SJSA1 (cell line): ENCODE results near the gene KCNQ5. TPM values are rescaled to one million over a fixed set of nuclear protein-coding genes. Genes with fewer than 3 reads are reported as not detected.

ENCODE experiments used
- DNase-seq, 2 experiments: peaks; one replicate each; pipeline ENCODE4 v3.0.0-alpha.2; 2015 to 2020; ENCODE audit warnings: low spot score in 2 of 2, low read depth in 1 of 2
- H3K27ac ChIP-seq: fragments of 250-450 bp; sonication (Bioruptor Pico); 2 replicates; pipeline ENCODE4 v1.5.1; 2020; ENCODE audit warnings: mild to moderate bottlenecking, moderate library complexity
- H3K27me3 ChIP-seq: fragments of 250-450 bp; sonication (Bioruptor Pico); replicated peaks from 2 replicates; pipeline ENCODE4 v1.5.1; 2020; ENCODE audit warnings: mild to moderate bottlenecking, moderate library complexity
- H3K36me3 ChIP-seq: fragments of 250-450 bp; sonication (Bioruptor Pico); 2 replicates; pipeline ENCODE4 v1.5.1; 2020; ENCODE audit warnings: mild to moderate bottlenecking
- H3K4me1 ChIP-seq: fragments of 250-450 bp; sonication (Bioruptor Pico); replicated peaks from 2 replicates; pipeline ENCODE4 v1.6.1; 2021; ENCODE audit warnings: mild to moderate bottlenecking
- H3K4me3 ChIP-seq: fragments of 250-450 bp; sonication (Bioruptor Pico); 2 replicates; pipeline ENCODE4 v1.5.1; 2020; ENCODE audit warnings: mild to moderate bottlenecking
- H3K9me3 ChIP-seq: fragments of 250-450 bp; sonication (Bioruptor Pico); replicated peaks from 2 replicates; pipeline ENCODE4 v1.5.1; 2020; ENCODE audit warnings: mild to moderate bottlenecking
- total RNA-seq: library from RNA; depleted of rRNA; stranded (reverse); fragments of >200 nt; shearing (Covaris generic); gene quantifications from 2 replicates; pipeline ENCODE4 v1.2.3, GENCODE V29; 2014

The KCNQ5 gene
- total RNA-seq, 1 experiment from 2014 or later = 0.97 TPM

DNA sequence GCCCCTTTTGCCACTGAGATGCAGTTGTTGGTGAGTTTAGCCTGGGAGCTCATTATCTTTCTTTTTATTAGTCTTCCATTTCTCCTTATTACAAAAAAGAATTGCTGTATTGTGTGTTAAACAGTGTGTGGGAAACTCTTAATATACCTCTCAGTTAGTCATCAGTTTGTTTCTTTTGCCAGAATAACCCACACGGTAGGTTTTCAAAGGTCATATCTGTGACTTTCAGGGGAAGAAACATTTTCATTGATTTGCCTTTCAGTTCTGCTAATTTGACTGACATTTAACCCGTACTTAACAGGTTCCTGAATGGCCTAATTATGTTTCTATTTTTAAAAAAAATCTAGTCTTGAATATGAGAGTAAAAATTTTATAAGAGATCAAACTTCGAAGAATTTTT, 458.1 kb downstream of the KCNQ5 start:
- no peaks in the 10 kb centered on the region for H3K27me3 ChIP-seq
- H3K9me3 ChIP-seq = no peaks in the 10 kb centered on the region
- DNase-seq = peak in 1 of 2 experiments; percentile 90
- H3K27ac ChIP-seq = peak overlapping the region; percentile 98
- H3K36me3 ChIP-seq = no peaks in the 10 kb centered on the region
- H3K4me3 ChIP-seq = peak overlapping the region; percentile 5; the same call in 1 of the 2 replicates
- H3K4me1 ChIP-seq = peaks cover 37% of the 10 kb centered on the region

DNA sequence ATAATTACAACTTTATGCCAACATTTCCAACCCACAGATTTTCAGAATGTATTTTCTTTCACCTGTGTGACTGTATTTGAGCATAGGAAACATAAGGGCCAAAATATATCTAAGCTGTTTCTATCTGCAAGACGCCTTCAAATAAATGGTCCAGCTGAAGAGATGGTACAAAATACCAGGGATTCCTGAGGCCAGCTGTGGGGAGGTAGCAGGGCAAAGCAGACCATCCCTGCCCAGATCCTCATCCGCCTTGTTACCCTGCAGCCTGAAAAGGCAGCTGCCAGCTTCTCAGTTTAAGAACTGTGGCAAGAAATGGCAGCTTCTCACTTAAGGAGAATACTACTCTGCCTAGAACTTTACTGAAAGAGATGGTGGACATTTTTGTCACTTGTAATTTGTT, 460.1 kb downstream of the KCNQ5 start:
- no peaks in the 10 kb centered on the region for H3K36me3 ChIP-seq
- no peak overlapping the region for H3K27ac ChIP-seq
- peaks cover 36% of the 10 kb centered on the region for H3K4me1 ChIP-seq
- no peaks in the 10 kb centered on the region for H3K27me3 ChIP-seq
- no peaks in the 10 kb centered on the region for H3K9me3 ChIP-seq
- DNase-seq = no peak
- H3K4me3 ChIP-seq = no peak overlapping the region

DNA sequence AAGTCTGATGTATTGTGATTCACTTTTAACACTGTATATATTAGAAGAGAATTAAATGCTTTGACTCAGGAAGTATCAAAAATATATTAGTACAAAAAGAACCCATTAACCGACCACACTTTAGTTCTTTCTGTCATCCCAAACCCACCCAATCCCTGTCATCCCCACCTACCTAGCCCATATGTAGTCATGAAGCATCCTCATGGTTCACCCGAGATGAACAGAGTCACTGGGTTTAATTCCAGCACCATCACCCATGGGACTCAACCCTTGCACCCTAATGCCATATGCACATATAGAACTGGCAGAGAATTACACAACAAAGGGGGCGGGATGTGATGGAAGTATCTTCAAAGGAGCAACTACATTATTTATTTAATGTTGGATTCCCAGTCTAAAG, 462.0 kb downstream of the KCNQ5 start:
- DNase-seq = no peak
- H3K9me3 ChIP-seq = no peaks in the 10 kb centered on the region
- no peaks in the 10 kb centered on the region for H3K36me3 ChIP-seq
- H3K27me3 ChIP-seq = no peaks in the 10 kb centered on the region
- H3K4me3 ChIP-seq = no peak overlapping the region
- no peak overlapping the region for H3K27ac ChIP-seq
- peaks cover 29% of the 10 kb centered on the region for H3K4me1 ChIP-seq

DNA sequence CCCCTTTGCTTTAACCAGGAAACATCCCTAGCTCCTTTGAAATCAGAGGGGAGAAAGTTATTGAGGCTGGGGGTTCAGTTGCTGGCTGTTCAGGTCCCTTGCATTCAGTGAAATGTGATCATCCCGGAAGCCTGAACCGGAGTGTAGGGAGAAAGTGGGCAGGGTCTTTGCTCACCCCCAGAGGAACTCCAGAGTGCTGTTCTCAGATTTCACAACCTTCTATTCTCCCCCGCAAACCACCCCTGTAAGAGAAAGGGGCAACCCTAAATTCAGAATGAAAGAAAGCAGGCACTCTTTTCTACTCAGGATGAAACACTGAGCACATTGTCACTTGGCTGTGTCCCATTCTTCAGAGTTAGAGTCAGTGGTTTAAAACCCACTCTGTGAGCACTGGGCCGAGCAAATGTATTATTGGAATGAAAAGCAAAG, 463.6 kb downstream of the KCNQ5 start:
- Histone ChIP-seq H3K27me3 (no peaks in the 10 kb centered on the region), H3K4me1 (peaks cover 14% of the 10 kb centered on the region), H3K9me3 (no peaks in the 10 kb centered on the region), H3K4me3 (no peak overlapping the region), H3K36me3 (no peaks in the 10 kb centered on the region), H3K27ac (no peak overlapping the region)
- no peak for DNase-seq

DNA sequence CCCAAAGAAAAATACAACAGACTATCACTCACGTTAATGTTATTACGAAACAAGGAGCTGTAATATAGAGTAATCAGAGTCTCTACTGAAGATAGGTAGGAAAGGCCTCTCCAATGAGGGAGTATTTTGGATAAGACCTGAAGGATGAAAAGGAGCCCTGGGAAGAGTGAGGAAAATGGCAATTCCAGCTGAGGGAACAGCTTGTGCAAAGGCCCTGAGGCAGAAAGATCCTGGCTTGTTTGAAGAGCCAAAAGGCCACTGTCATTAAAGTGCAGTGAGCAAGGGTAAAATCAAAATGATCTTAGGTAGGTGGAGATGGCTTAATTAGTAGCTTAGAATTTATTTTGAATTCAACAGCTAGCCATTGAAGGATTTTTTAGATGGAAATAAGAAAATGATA, 464.9 kb downstream of the KCNQ5 start:
- no peaks in the 10 kb centered on the region for H3K9me3 ChIP-seq
- peaks cover 7% of the 10 kb centered on the region; the same call in 1 of the 2 replicates for H3K4me1 ChIP-seq
- H3K36me3 ChIP-seq = no peaks in the 10 kb centered on the region
- no peaks in the 10 kb centered on the region for H3K27me3 ChIP-seq
- H3K4me3 ChIP-seq = no peak overlapping the region
- H3K27ac ChIP-seq = no peak overlapping the region
- DNase-seq = no peak

DNA sequence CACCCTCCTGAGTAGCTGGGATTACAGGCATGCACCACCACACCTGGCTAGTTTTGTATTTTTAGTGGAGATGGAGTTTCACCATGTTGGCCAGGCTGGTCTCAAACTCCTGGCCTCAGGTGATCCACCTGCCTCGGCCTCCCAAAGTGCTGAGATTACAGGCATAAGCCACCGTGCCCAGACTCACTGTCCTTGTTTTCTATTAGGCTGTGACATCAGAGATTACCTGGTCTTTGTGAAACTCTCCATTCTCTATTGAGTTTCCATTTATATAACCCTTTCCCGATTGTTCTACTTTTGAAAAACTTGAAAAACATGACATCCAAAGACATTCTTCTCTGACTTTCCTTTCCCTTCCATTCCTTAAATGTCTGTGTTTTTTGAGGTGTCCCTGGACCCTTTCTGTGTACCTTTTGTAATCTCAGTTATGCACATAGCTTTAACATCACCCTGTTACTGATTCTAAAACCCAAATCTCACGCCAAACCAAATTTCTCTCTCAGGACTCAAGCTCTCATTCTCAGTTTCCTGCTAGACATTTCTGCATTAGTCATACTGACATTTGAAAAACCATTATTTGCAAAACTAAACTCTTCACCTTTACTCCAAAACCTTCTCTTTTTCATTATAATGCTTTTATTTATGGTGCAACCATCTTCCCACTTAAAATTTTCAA, 466.4 kb downstream of the KCNQ5 start:
- Histone ChIP-seq H3K4me1 (peaks cover 3% of the 10 kb centered on the region; the same call in 1 of the 2 replicates), H3K4me3 (no peak overlapping the region), H3K27ac (no peak overlapping the region), H3K9me3 (no peaks in the 10 kb centered on the region), H3K27me3 (no peaks in the 10 kb centered on the region), H3K36me3 (no peaks in the 10 kb centered on the region)
- no peak for DNase-seq

DNA sequence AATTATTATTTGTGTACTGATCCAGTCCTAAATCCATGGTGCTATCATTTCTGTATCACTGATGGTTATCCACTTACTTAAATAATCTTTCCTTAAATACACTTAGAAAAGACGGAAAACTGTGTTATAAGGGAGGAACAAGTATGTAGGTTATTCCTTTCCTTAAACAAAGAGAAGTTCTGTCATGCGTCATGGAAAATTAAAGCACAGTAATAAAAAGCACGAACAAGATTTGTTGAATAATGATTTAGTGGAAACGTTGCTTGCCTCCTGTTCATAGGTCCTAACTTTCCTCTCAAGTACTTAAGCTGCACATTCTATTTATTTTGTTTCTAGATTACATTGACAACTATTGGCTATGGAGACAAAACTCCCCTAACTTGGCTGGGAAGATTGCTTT, 483.1 kb downstream of the KCNQ5 start:
- no peaks in the 10 kb centered on the region for H3K27me3 ChIP-seq
- DNase-seq = no peak
- no peaks in the 10 kb centered on the region for H3K4me1 ChIP-seq
- no peak overlapping the region for H3K27ac ChIP-seq
- no peaks in the 10 kb centered on the region for H3K36me3 ChIP-seq
- no peak overlapping the region for H3K4me3 ChIP-seq
- no peaks in the 10 kb centered on the region for H3K9me3 ChIP-seq

DNA sequence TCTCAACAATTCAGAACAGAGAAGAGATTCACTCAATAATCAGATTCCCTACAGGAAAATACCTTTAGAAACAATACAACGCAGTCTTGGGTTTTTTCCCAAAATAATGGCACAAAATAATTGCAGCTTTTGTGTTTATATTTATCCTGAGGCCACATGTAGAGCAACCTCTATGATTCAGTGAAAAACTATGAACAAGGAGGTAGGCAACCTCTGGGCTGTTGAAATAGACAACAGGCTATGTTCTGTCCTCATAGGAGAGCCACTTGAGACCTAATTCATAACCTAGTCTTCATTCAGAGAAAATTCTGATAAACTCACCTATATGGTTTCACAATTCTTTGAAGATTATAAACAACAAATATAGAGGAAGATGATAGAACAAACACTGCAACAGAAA, 485.2 kb downstream of the KCNQ5 start:
- no peak overlapping the region for H3K4me3 ChIP-seq
- H3K9me3 ChIP-seq = no peaks in the 10 kb centered on the region
- H3K27me3 ChIP-seq = no peaks in the 10 kb centered on the region
- H3K36me3 ChIP-seq = no peaks in the 10 kb centered on the region
- no peak overlapping the region for H3K27ac ChIP-seq
- DNase-seq = no peak
- H3K4me1 ChIP-seq = no peaks in the 10 kb centered on the region

DNA sequence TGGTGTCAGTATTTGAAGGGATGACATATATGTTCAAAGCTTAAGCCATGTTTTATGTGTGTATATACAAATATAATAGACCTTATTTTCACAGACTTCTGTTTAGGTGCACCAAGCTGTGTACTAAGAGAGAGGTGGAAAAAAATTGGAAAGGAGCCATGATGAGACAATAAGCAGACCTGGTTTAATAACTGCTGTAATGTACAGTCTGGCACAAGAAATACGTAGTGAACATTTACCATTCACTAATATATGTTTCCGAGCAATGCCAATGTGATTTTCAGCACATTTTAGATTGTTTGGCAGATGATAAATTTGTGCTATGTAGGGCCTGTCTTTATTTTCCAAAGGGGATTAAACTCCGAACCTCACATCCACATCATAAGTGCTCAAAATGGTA, 487.1 kb downstream of the KCNQ5 start:
- Histone ChIP-seq H3K9me3 (no peaks in the 10 kb centered on the region), H3K36me3 (no peaks in the 10 kb centered on the region), H3K4me3 (no peak overlapping the region), H3K4me1 (no peaks in the 10 kb centered on the region), H3K27me3 (no peaks in the 10 kb centered on the region), H3K27ac (no peak overlapping the region)
- no peak for DNase-seq

DNA sequence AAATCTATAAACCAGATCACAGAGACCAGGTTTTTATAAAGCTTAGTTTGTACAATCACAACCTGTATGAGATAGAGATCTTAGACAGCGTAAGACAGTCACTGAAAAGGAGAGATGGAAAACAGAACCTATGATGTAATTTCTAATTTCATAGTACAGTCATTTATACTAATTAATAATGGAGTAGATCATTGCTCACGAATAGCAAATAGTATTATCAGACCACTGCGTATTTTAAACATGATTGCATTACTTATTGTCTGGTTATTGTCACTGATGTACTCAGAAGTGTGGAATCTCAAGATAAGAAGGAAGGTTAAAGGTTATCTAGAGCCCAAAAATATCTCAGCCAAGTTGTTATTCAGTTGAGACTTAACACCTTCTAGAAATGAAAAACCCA, 487.8 kb downstream of the KCNQ5 start:
- H3K27ac ChIP-seq = no peak overlapping the region

DNA sequence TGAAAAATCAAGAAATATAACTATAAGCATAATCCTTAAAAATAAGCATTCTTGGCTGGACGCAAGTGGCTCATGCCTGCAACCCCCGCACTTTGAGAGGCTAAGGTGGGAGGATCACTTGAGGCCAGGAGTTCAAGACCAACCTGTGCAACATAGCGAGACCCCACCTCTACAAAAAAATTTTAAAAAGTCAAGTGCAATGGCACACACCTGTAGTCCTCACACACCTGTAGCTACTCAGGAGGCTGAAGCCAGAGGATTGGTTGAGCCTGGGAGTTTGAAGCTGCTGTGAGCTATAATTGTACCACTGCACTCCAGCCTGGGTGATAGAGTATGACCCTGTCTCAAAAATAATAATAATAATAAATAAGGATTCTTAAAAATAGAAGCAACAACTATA, 494.5 kb downstream of the KCNQ5 start:
- Histone ChIP-seq H3K27ac (no peak overlapping the region), H3K27me3 (no peaks in the 10 kb centered on the region), H3K4me3 (no peak overlapping the region), H3K36me3 (no peaks in the 10 kb centered on the region), H3K9me3 (no peaks in the 10 kb centered on the region), H3K4me1 (no peaks in the 10 kb centered on the region)
- DNase-seq = no peak

More for the DNA sequence above, 487.8 kb downstream of the KCNQ5 start:
- no peak overlapping the region for H3K4me3 ChIP-seq
- H3K4me1 ChIP-seq = no peaks in the 10 kb centered on the region
- DNase-seq = no peak
- no peaks in the 10 kb centered on the region for H3K27me3 ChIP-seq
- H3K9me3 ChIP-seq = no peaks in the 10 kb centered on the region
- no peaks in the 10 kb centered on the region for H3K36me3 ChIP-seq

DNA sequence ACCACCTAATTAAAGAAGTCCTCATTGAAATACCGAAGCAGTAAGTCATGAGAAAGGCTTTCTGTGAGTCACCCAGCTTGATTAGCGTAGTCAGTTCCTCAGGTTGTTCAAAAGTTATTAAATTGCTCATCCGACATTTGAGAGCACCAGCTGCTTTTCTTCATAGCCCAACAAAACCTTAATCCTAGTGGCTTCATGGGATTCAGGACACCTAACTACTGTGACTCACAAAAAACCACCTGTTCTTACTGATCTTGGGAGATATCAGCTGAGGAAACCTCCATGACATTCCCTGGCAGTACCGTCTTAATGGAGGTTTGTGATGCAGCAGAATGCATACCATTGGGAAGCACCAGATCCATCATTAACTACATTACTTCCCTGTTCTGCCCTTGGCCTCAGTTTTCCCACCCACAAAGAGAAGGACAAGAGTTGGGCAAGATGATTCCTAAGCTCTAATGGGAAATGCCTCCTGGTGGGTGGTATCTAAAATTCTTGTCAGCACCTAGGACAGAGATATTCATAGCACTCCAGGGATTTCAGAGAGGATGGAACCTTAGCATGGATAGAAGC, 499.6 kb downstream of the KCNQ5 start:
- Histone ChIP-seq H3K27me3 (no peaks in the 10 kb centered on the region; the same call in 1 of the 2 replicates), H3K4me3 (no peak overlapping the region), H3K27ac (no peak overlapping the region), H3K4me1 (no peaks in the 10 kb centered on the region), H3K36me3 (no peaks in the 10 kb centered on the region), H3K9me3 (no peaks in the 10 kb centered on the region)
- DNase-seq = no peak

DNA sequence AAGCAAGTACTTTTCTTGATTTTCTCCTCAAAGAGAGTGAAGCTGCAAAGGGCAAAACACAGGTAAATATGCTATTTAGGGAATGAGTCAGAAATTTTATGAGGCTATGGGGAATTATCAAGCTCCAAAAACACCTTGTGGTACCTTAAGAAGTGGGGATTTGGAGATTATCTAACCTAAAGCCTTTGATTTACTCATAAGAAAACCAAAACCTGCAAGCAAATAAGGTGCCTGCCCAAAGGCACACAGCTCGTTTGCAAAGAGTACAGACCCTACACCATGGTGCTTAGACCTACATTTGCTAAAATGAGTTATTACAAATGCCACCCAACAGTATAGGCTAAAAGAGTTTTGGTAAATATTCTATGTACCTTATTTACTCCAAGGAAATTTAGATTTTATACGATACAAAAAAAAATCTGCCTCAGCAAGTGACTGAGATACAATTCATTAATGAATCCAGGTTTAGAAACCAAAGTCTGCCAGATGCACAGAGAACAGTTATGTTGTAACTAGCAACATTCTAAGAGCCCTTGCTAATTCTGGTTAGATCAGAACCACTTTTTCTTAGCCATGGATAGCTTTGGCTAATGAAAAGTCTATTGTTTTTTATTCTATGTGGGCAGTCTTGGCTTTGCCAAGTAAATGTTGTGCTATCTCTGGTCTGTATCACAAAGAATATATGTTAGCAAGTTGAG, 501.9 kb downstream of the KCNQ5 start:
- Histone ChIP-seq H3K27ac (no peak overlapping the region), H3K27me3 (no peaks in the 10 kb centered on the region; the same call in 1 of the 2 replicates), H3K36me3 (no peaks in the 10 kb centered on the region), H3K9me3 (no peaks in the 10 kb centered on the region), H3K4me3 (no peak overlapping the region), H3K4me1 (no peaks in the 10 kb centered on the region)
- DNase-seq = no peak
